IMR-90 (cell line): ENCODE data around the gene WDR27. TPM values are rescaled to one million over a fixed set of nuclear protein-coding genes. Genes with fewer than 3 reads are reported as not detected.

Experiments
- ATAC-seq: fragments of 200-7000 bp; cut with Tn5 transposase; 2 replicates; pipeline ENCODE4 v1.9.1; 2020; ENCODE audit warnings: low read depth, mild to moderate bottlenecking, moderate library complexity
- BruUV-seq: library from RNA; stranded (reverse); fragments of 400-500 nt; replicated peaks from 2 replicates; lab custom pipeline; 2021; lab: Mats Ljungman, UMichigan
- CTCF ChIA-PET: fragments of 300-600 bp; formaldehyde crosslinking; extraction: SDS; loops from one replicate; lab custom pipeline; 2021; ENCODE audit warnings: antibody characterized with exemption; lab: Yijun Ruan, JAX
- POLR2A ChIA-PET: fragments of 300-600 bp; sonication (Branson Sonifier 250); formaldehyde crosslinking; loops from one replicate; lab custom pipeline; 2022; ENCODE audit warnings: antibody characterized with exemption; ENCODE audit not compliant: unreplicated experiment; lab: Charles Lee
- DNase-seq: peaks from one replicate; pipeline ENCODE4 v3.0.0; 2013
- H2AFZ ChIP-seq: replicated peaks from 2 replicates; pipeline ENCODE3; 2013; ENCODE audit warnings: low read length, mild to moderate bottlenecking; ENCODE audit not compliant: poor library complexity
- H2AK5ac ChIP-seq: 2 replicates; pipeline ENCODE4 v1.6.1; 2013; ENCODE audit warnings: low read depth, low read length, inconsistent platforms
- H2AK9ac ChIP-seq: replicated peaks from 2 replicates; pipeline ENCODE3; 2013; ENCODE audit warnings: mild to moderate bottlenecking, low read depth, low read length, moderate library complexity; ENCODE audit not compliant: poor library complexity
- H2BK120ac ChIP-seq: 2 replicates; pipeline ENCODE4 v1.6.1; 2013; ENCODE audit warnings: low read depth, low read length, inconsistent platforms
- H2BK15ac ChIP-seq: 3 replicates; pipeline ENCODE4 v1.6.1; 2013; ENCODE audit warnings: low read depth, low read length, inconsistent platforms
- H2BK20ac ChIP-seq: 2 replicates; pipeline ENCODE4 v1.6.1; 2013; ENCODE audit warnings: low read depth, mild to moderate bottlenecking, inconsistent platforms, low read length, moderate library complexity
- H2BK5ac ChIP-seq: 2 replicates; pipeline ENCODE4 v1.6.1; 2013; ENCODE audit warnings: mild to moderate bottlenecking, low read depth, low read length, inconsistent platforms; ENCODE audit not compliant: poor library complexity, severe bottlenecking
- H3K14ac ChIP-seq: replicated peaks from 2 replicates; pipeline ENCODE4 v1.6.1; 2013; ENCODE audit warnings: low read depth, low read length, inconsistent platforms
- H3K18ac ChIP-seq: 2 replicates; pipeline ENCODE4 v1.6.1; 2013; ENCODE audit warnings: low read depth, low read length, control low read depth
- H3K23ac ChIP-seq: 2 replicates; pipeline ENCODE4 v1.6.1; 2013; ENCODE audit warnings: low read depth, low read length, inconsistent platforms
- H3K27ac ChIP-seq: 2 replicates; pipeline ENCODE4 v1.5.1; 2013; ENCODE audit warnings: mild to moderate bottlenecking, control low read depth, low read length; ENCODE audit not compliant: insufficient read depth
- H3K27me3 ChIP-seq: 2 replicates; pipeline ENCODE4 v1.6.1; 2013; ENCODE audit warnings: low read length; ENCODE audit not compliant: control insufficient read depth, insufficient read depth
- H3K36me3 ChIP-seq: 2 replicates; pipeline ENCODE4 v1.6.1; 2013; ENCODE audit warnings: low read length, mixed read lengths; ENCODE audit not compliant: control insufficient read depth, insufficient read depth
- H3K4ac ChIP-seq: 2 replicates; pipeline ENCODE4 v1.6.1; 2013; ENCODE audit warnings: low read depth, low read length, inconsistent platforms
- H3K4me1 ChIP-seq: 2 replicates; pipeline ENCODE4 v1.6.1; 2013; ENCODE audit warnings: low read length, mixed read lengths; ENCODE audit not compliant: control insufficient read depth, insufficient read depth
- H3K4me2 ChIP-seq: 2 replicates; pipeline ENCODE4 v1.6.1; 2013; ENCODE audit warnings: low read depth, mild to moderate bottlenecking, control low read depth, low read length, moderate library complexity
- H3K4me3 ChIP-seq: 2 replicates; pipeline ENCODE4 v1.5.1; 2013; ENCODE audit warnings: low read depth, mild to moderate bottlenecking, control low read depth, low read length, moderate library complexity; ENCODE audit not compliant: insufficient read depth
- H3K56ac ChIP-seq: 2 replicates; pipeline ENCODE4 v1.6.1; 2013; ENCODE audit warnings: low read length, inconsistent platforms; ENCODE audit not compliant: insufficient read depth; ENCODE audit errors: extremely low read depth
- H3K79me1 ChIP-seq, 2 experiments: 2 replicates each; pipeline ENCODE4 v1.6.1; 2013; ENCODE audit warnings: low read length in 2 of 2, inconsistent platforms in 1 of 2, low read depth in 1 of 2
- H3K9ac ChIP-seq: 2 replicates; pipeline ENCODE4 v1.6.1; 2013; ENCODE audit warnings: low read depth, low read length, control low read depth
- H3K9me1 ChIP-seq: 2 replicates; pipeline ENCODE4 v1.6.1; 2013; ENCODE audit warnings: low read length, inconsistent platforms; ENCODE audit not compliant: insufficient read depth
- H3K9me3 ChIP-seq: 2 replicates; pipeline ENCODE4 v1.6.1; 2013; ENCODE audit warnings: low read length; ENCODE audit not compliant: control insufficient read depth, insufficient read depth
- H4K20me1 ChIP-seq: 2 replicates; pipeline ENCODE4 v1.6.1; 2013; ENCODE audit warnings: low read length, inconsistent platforms; ENCODE audit not compliant: insufficient read depth
- H4K5ac ChIP-seq: 2 replicates; pipeline ENCODE4 v1.6.1; 2013; ENCODE audit warnings: mild to moderate bottlenecking, low read depth, low read length, control low read depth
- H4K8ac ChIP-seq, 2 experiments: 2 replicates each; pipeline ENCODE4 v1.6.1; 2013; ENCODE audit warnings: low read depth in 2 of 2, low read length in 2 of 2, control low read depth in 1 of 2, inconsistent platforms in 1 of 2
- H4K91ac ChIP-seq: 2 replicates; pipeline ENCODE4 v1.6.1; 2013; ENCODE audit warnings: low read depth, low read length, inconsistent platforms; ENCODE audit not compliant: insufficient read depth
- BHLHE40 ChIP-seq: fragments of 150-350 bp; IDR thresholded peaks from 2 replicates; pipeline ENCODE4 v1.6.1; 2016; ENCODE audit warnings: mild to moderate bottlenecking, low read depth, low read length
- CHD1 ChIP-seq: IDR thresholded peaks from 2 replicates; pipeline ENCODE4 v1.6.1; 2012; ENCODE audit warnings: low read depth, low read length, improper control_type of control experiment
- MAFK ChIP-seq: IDR thresholded peaks from 2 replicates; pipeline ENCODE4 v1.6.1; 2012; ENCODE audit warnings: low read depth, low read length, improper control_type of control experiment
- NFE2L2 ChIP-seq: fragments of 150-350 bp; IDR thresholded peaks from 2 replicates; pipeline ENCODE4 v1.6.1; 2016; ENCODE audit warnings: low read depth, mild to moderate bottlenecking, low read length
- POLR2A ChIP-seq: IDR thresholded peaks from 2 replicates; pipeline ENCODE4 v1.6.1; 2012; ENCODE audit warnings: mild to moderate bottlenecking, low read depth, low read length
- RAD21 ChIP-seq: IDR thresholded peaks from 2 replicates; pipeline ENCODE4 v1.6.1; 2012; ENCODE audit warnings: low read length, improper control_type of control experiment
- RCOR1 ChIP-seq: IDR thresholded peaks from 2 replicates; pipeline ENCODE4 v1.6.1; 2012; ENCODE audit warnings: mild to moderate bottlenecking, low read length, improper control_type of control experiment; ENCODE audit not compliant: insufficient replicate concordance
- RFX5 ChIP-seq: IDR thresholded peaks from 2 replicates; pipeline ENCODE4 v1.8.0; 2012; ENCODE audit warnings: low read depth, mild to moderate bottlenecking, low read length, moderate library complexity
- SMC3 ChIP-seq: fragments of 150-350 bp; IDR thresholded peaks from 2 replicates; pipeline ENCODE4 v1.6.1; 2016; ENCODE audit warnings: low read depth, mild to moderate bottlenecking, antibody characterized with exemption, low read length, moderate library complexity
- WGBS, 2 experiments: methylation state at CpG; one replicate each; pipeline versions ENCODE4 v1.1.5 to v1.1.7; 2013; ENCODE audit warnings: missing lambda C conversion rate in 2 of 2; ENCODE audit not compliant: insufficient read length in 1 of 2; ENCODE audit errors: extremely low coverage in 2 of 2; 5-methylcytosine and 5-hydroxymethylcytosine counted together
- dilution Hi-C: fragments of 300-500 bp; cut with HindIII; formaldehyde crosslinking; loops from one replicate; pipeline ENCODE4 v1.14.3; 2018; ENCODE audit warnings: low sequenced_read_pairs; ENCODE audit not compliant: unreplicated experiment
- in situ Hi-C: fragments of 300-500 bp; cut with MboI; formaldehyde crosslinking; loops from 3 replicates; pipeline ENCODE4 v1.14.3; 2019; ENCODE audit warnings: low sequenced_read_pairs, inconsistent platforms, mixed read lengths
- intact Hi-C: fragments of 100-400 bp; cut with micrococcal nuclease; formaldehyde crosslinking; loops from 2 replicates; pipeline ENCODE4 v1.10.0; 2022
- polyA plus RNA-seq, 3 experiments: library from polyadenylated mRNA; depleted of rRNA; stranded (reverse); fragments of >200 nt; gene quantifications; 2 replicates each; pipeline ENCODE4 v1.2.3, GENCODE V29; 2012; ENCODE audit warnings: low replicate concordance in 1 of 3
- total RNA-seq: library from RNA; depleted of rRNA; stranded (reverse); fragments of >200 nt; gene quantifications from 2 replicates; pipeline ENCODE4 v1.2.3, GENCODE V29; 2012
- TF ChIP-seq, protein P1 (sequence below): fragments of 150-350 bp; IDR thresholded peaks from 2 replicates; pipeline ENCODE4 v1.6.1; 2016; ENCODE audit warnings: low read depth, mild to moderate bottlenecking, low read length, moderate library complexity, borderline replicate concordance

WDR27 gene
- total and polyA plus RNA-seq, 2 of the 4 experiments (the other 2 are of a cell fraction) = 7.0 to 18.5 TPM

DNA sequence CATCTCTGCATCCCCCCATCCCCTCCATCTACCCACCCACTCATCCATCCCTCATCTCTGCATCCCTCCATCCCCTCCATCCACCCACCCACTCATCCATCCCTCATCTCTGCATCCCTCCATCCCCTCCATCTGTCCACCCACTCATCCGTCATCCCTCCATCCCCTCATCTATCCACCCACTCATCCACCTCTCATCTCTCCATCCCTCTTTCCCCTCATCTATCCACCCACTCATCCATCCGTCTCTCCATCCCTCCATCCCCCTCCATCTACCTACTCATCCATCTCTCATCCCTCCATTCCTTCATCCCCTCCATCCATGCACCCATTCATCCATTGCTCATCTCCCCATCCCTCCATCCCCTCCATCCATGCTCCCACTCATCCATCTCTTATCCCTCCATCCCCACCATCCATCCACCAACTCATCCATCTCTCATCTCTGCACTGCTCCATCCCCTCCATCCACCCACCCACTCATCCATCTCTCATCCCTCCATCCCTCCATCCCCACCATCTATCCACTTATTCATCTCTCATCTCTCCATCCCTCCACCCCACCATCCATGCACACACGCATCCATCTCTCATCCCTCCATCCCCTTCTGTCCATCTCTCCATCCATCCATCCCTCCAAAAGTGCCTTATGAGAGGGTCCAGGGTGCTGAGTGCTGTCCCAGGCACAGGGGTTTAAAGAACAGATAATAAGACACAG is 51.4 kb downstream of the WDR27 start:
- no peak overlapping the region for H2BK5ac ChIP-seq

More for the DNA sequence above, 51.4 kb downstream of the WDR27 start:
- Histone ChIP-seq H3K36me3 (peaks cover 8% of the 10 kb centered on the region), H3K9me3 (no peaks in the 10 kb centered on the region), H2AK9ac (no peak overlapping the region), H3K9ac (no peak overlapping the region), H3K4ac (no peak overlapping the region), H3K4me3 (no peak overlapping the region), H3K4me1 (no peaks in the 10 kb centered on the region), H2AFZ (no peak overlapping the region), H2BK20ac (no peak overlapping the region), H4K20me1 (no peaks in the 10 kb centered on the region), H3K14ac (no peak overlapping the region), H2AK5ac (no peak overlapping the region; the same call in 1 of the 2 replicates), H2BK120ac (no peak overlapping the region), H3K27me3 (no peaks in the 10 kb centered on the region), H3K18ac (no peak overlapping the region), H4K5ac (no peak overlapping the region), H3K79me1 (no peaks in the 10 kb centered on the region), H3K27ac (no peak overlapping the region), H2BK15ac (no peak overlapping the region), H3K4me2 (no peak overlapping the region), H3K9me1 (0 out of 2 replicates have a peak, but pooled peaks cover 5% of the 10 kb centered on the region), H3K23ac (no peak overlapping the region), H4K91ac (no peak overlapping the region), H4K8ac (no peak overlapping the region), H3K56ac (no peak overlapping the region)
- 90 to 100% methylated on average over 2 to 3 of the region's 3 CpGs for WGBS, 2 experiments
- no peak for ATAC-seq
- DNase-seq = no peak
- TF ChIP-seq MAFK = no peak
- no peak for TF ChIP-seq CHD1
- no peak for TF ChIP-seq NFE2L2
- TF ChIP-seq, protein P1, sequence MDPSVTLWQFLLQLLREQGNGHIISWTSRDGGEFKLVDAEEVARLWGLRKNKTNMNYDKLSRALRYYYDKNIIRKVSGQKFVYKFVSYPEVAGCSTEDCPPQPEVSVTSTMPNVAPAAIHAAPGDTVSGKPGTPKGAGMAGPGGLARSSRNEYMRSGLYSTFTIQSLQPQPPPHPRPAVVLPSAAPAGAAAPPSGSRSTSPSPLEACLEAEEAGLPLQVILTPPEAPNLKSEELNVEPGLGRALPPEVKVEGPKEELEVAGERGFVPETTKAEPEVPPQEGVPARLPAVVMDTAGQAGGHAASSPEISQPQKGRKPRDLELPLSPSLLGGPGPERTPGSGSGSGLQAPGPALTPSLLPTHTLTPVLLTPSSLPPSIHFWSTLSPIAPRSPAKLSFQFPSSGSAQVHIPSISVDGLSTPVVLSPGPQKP = no peak
- TF ChIP-seq SMC3 = no peak
- TF ChIP-seq RAD21 = no peak
- no peak for TF ChIP-seq RCOR1
- no peak for TF ChIP-seq RFX5
- no peak for TF ChIP-seq POLR2A
- no peak for TF ChIP-seq BHLHE40
- no TSS peak for BruUV-seq
- CTCF ChIA-PET = no interaction called here
- POLR2A ChIA-PET = no interaction called here
- intact Hi-C loops (loop anchor here (10.0 kb wide), 2 partner anchors 696 to 756 kb away; no protein-coding TSS in a partner anchor), in situ Hi-C loops (no loop called here), dilution Hi-C loops (no loop called here)
